Measurements from ENCODE around the gene SSTR3. TPM values are rescaled to one million over a fixed set of nuclear protein-coding genes. Genes with fewer than 3 reads are reported as not detected.
A peak's percentile ranks its signal among the peaks of the same experiment; 100 is the strongest.

Gene SSTR3
- total RNA-seq, 1 donor from 2014 or later: 0.09 TPM

DNA sequence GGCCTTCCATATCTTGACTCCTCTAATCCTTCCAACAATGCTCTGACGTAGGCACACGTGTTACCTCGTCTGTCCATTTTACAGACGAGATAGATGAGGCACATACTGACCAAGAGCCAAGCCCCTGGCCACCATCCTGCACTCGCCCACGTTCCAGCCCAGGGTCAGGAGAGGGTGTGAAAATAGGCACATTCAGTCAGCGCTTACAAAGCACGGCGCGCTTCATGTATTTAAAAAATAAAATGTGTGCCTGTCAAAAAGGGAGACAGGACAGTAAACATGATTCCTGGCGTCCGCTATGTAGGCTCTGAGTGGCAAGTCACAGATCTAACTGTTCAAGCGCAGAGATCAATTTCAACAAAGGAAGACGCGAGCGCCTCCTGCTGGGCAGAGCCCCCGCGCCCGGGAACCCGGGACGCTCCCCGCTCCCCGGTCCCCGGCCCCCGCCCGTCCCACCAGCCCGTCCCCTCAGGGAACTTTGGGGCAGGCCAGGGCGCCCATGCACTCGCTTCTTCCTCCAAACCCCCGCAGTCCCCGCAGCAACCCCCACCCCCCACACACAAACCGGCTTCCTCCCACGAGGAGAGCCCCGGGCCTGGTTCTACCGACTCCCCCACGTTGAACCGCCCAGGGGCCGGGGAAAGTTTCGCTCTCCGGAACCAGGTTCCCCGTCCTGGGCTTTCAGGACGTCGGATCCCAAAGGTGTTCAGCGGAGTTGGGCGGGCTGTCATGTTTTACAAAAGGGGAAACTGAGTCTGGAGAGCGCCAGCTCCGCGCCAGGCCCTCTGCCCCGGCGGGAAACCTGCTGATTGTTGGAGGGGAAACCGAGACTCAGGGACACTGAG is 13.8 kb downstream of the SSTR3 start:
- Mint-ChIP-seq H3K27me3 (ENCODE audit: low read depth) (no peaks in the 10 kb centered on the region), H3K4me1 (peaks cover 27% of the 10 kb centered on the region), H3K36me3 (ENCODE audit: low read depth) (peaks cover 2% of the 10 kb centered on the region), H3K9me3 (peaks cover 2% of the 10 kb centered on the region), H3K4me3 (peak overlapping the region; percentile 84), H3K27ac (ENCODE audit: unreplicated experiment) (peak overlapping the region; percentile 76)
- TF ChIP-seq, protein P1, sequence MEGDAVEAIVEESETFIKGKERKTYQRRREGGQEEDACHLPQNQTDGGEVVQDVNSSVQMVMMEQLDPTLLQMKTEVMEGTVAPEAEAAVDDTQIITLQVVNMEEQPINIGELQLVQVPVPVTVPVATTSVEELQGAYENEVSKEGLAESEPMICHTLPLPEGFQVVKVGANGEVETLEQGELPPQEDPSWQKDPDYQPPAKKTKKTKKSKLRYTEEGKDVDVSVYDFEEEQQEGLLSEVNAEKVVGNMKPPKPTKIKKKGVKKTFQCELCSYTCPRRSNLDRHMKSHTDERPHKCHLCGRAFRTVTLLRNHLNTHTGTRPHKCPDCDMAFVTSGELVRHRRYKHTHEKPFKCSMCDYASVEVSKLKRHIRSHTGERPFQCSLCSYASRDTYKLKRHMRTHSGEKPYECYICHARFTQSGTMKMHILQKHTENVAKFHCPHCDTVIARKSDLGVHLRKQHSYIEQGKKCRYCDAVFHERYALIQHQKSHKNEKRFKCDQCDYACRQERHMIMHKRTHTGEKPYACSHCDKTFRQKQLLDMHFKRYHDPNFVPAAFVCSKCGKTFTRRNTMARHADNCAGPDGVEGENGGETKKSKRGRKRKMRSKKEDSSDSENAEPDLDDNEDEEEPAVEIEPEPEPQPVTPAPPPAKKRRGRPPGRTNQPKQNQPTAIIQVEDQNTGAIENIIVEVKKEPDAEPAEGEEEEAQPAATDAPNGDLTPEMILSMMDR (conservative IDR thresholded peaks at IDR 0.05): peak; percentile 96
- DNase-seq (ENCODE audit: low read depth, low spot score): peak; percentile 94

DNA sequence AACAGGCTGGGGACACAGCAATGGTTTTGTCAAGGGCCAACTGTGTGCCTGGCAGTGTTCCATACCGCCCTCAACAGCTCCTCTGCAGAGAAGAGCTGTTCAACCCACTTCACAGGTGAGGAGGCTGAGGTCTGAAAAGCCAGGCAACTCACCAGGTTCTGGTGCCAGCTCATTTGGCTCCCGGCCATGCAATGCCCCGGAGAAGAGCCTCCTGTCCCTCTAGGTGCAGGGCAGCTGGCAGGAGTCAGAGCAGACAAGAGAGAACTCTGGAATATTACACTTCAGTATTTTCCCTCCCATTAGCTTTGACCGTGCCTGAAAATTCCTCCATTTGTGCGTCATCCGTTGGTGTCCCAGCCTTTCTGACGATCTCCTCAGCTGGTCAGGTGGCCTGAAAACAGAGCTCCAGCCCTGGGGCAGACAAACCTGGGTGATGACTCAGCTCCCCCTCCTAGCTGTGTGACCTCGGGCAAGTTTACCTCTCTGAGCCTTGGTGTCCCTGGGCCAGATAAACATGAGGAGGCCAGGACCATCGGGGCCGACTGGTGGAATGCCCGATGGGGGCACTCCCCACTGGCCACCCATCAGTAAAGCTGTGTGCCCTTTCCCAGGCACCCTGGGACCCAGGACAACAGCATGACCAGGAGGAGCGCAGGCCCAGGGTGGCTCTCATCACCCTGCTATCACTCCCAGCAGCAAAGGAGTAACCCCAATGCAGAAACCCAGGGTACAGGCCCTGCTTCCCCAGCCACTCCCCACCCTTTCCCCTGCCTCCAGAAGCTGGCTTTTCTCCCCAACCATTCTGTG is 14.6 kb downstream of the SSTR3 start:
- no peak for DNase-seq (ENCODE audit: low read depth, low spot score)
- Mint-ChIP-seq H3K36me3 (ENCODE audit: low read depth) (peaks cover 5% of the 10 kb centered on the region), H3K9me3 (peaks cover 3% of the 10 kb centered on the region), H3K4me3 (peak overlapping the region; percentile 84), H3K4me1 (peaks cover 27% of the 10 kb centered on the region), H3K27me3 (ENCODE audit: low read depth) (no peaks in the 10 kb centered on the region), H3K27ac (ENCODE audit: unreplicated experiment) (peak overlapping the region; percentile 76)
- TF ChIP-seq, protein P1 (conservative IDR thresholded peaks at IDR 0.05): no peak

DNA sequence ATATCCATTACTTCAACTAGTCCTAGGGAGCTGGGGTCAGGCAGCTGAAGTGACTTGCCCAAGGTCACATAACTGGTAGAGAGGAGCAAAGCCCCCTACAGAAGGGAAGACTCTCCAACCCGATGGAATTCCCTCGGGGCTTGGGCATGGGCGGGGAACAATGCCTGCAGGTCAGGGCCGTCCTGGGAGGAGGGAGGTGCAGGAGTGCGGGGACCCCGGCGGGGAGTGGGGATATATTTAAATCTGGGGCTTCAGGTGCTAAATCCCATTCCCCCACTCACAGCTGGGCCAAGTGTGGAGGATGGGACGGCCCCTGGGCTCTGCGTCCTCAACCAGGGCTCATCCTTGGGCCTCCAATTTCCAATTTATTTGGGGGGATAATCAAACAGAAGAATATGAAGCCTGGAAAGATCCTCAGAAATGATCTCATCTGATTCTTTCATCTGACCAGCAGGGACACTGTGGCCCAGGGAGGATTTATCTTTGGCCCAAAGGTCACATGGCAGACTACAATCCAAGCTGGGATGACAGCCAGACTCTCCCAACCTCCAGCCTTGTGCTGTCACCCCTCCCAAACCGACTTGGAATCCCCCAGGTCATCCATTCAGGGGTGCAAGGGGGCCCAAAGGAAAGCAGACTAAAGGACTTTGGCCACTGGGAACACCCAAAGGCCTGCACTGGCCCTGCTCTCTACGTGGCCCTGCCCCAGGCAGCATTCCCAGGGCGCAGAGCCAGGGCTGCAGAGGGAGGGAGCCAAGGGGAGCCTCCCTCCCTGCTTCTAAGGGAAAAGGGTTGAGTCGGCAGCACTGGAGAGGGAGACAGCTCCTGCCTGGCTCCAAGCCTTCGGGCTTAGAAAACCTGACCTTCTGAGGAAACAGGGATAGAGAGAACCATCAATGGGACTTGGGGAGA is 15.5 kb downstream of the SSTR3 start:
- DNase-seq (ENCODE audit: low read depth, low spot score): no peak
- Mint-ChIP-seq H3K4me1 (peaks cover 27% of the 10 kb centered on the region), H3K27ac (ENCODE audit: unreplicated experiment) (no peak overlapping the region), H3K4me3 (peak overlapping the region; percentile 57), H3K36me3 (ENCODE audit: low read depth) (peaks cover 7% of the 10 kb centered on the region), H3K9me3 (peaks cover 3% of the 10 kb centered on the region), H3K27me3 (ENCODE audit: low read depth) (no peaks in the 10 kb centered on the region)
- TF ChIP-seq, protein P1 (conservative IDR thresholded peaks at IDR 0.05): no peak

DNA sequence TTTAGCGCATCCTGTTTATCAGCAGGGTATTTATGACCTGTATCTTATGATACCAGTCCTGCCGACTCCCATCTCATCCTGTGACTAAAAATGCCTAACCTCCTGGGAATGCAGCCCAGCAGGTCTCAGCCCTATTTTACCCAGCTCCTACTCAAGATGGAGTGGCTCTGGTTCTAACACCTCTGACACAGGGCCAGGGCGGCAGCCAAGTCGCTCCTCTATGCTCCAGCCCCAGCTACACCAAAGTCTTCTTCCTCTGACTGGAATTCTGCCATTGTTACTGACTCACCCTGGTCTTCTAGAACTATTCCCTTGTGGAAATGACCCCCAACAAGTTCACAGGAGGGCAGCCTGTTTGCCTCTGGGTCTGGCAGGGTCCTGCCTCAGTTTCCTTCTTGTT is 16.4 kb downstream of the SSTR3 start:
- H3K4me1 Mint-ChIP-seq: peaks cover 27% of the 10 kb centered on the region
- peaks cover 3% of the 10 kb centered on the region for H3K9me3 Mint-ChIP-seq
- H3K4me3 Mint-ChIP-seq: peak overlapping the region; percentile 57
- no peak for DNase-seq (ENCODE audit: low read depth, low spot score)
- TF ChIP-seq, protein P1 (conservative IDR thresholded peaks at IDR 0.05): no peak
- H3K27me3 Mint-ChIP-seq (ENCODE audit: low read depth): no peaks in the 10 kb centered on the region
- no peak overlapping the region for H3K27ac Mint-ChIP-seq (ENCODE audit: unreplicated experiment)
- peaks cover 7% of the 10 kb centered on the region for H3K36me3 Mint-ChIP-seq (ENCODE audit: low read depth)

DNA sequence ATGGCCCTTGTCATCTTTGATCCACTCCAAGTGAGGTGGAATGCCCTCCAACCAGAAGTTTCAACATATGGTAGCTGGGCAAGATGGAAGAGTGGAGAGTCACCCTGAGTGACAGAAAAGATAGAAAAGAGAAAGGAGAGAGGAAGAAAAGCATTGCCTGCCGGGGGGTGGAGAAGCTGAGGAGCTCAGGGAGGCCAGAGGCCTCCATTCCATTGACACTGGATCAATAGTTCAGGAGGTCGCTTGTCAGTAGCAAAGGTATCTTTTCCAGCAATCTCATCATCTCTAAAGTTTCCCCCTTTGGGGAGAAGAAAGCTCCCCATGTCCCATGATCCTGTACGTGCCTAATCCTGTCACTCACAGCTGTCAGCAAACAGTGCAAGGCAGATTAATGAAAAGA is 17.5 kb downstream of the SSTR3 start:
- TF ChIP-seq, protein P1 (conservative IDR thresholded peaks at IDR 0.05): no peak
- Mint-ChIP-seq H3K9me3 (peaks cover 3% of the 10 kb centered on the region), H3K4me3 (peak overlapping the region; percentile 36), H3K36me3 (ENCODE audit: low read depth) (peaks cover 12% of the 10 kb centered on the region), H3K27me3 (ENCODE audit: low read depth) (no peaks in the 10 kb centered on the region), H3K27ac (ENCODE audit: unreplicated experiment) (peak overlapping the region; percentile 2), H3K4me1 (peaks cover 27% of the 10 kb centered on the region)
- DNase-seq (ENCODE audit: low read depth, low spot score): no peak

All from neural crest cell (in vitro differentiated cells).